Measurements from ENCODE around the gene KCNMA1.
"Not testable (repeated sequence)": the region's sequence is repeated elsewhere in the genome, so short reads cannot be mapped to it uniquely, and the experiment has no call there.

KCNMA1 gene

GRCh38 chr10:77580482-77580881, 57.1 kb downstream of the KCNMA1 start:
- no peak for DNase-seq

DNA sequence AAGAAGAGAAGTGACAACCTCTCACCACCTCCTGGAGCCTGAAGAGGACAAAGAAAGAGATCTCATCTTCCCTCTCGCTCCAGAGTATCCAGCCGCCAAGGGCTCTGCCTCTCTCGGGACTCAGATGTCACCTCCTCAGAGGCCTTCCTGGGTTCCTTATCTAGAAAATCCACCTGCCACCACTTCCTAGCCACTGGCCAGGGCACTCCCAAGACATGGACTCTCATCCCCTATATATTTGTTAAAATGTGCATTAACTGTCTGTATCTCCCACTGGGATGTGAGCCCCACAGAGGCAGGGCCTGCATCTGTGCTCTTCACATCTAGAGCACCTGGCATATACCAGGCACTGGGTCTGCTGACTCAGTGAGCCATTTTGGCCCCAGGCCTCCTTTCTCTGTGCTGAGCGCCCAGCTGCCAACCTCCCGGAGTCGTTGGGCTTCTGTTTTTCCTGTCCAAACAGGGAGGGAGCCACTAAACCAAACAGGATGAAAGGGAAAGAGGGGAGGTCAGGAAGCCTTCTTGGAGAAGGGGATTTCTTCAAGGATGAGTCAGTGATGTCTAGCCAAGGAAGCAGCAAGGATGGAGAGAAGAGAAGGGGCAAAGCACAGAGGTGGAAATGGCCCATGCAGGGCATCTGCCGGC, 58.9 kb downstream of the KCNMA1 start:
- no peak for DNase-seq

- DNase-seq: no peak
Measured at GRCh38 chr10:77577666-77578229, 59.9 kb downstream of the KCNMA1 start.

DNA sequence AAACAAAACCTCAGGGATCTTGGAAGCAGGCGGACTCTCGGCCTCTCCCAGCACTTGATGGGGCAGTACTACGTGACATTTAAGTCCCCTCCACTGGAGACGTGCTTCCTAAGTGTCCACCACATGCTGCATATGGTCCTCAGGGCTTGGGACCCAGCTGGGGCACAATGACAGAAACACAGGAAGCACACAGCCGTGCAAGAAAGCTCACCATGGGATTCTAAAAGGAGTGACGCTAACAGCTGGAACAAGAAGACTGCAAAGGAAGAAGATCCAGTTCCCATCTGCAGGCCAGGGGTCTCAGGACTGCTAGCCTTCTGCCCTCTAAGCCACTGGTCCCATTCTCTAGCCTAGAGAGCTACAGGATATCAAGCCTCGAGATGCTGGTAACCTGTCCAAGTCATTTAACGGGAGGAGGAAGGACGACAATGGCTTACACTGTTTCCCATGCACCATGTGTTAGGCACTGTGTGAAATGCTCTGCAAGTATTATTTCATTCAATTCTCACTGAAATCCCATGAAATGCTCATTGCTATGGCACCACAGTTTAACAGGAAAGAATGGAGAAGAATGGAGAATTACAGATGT, 61.1 kb downstream of the KCNMA1 start:
- DNase-seq: no peak

DNA sequence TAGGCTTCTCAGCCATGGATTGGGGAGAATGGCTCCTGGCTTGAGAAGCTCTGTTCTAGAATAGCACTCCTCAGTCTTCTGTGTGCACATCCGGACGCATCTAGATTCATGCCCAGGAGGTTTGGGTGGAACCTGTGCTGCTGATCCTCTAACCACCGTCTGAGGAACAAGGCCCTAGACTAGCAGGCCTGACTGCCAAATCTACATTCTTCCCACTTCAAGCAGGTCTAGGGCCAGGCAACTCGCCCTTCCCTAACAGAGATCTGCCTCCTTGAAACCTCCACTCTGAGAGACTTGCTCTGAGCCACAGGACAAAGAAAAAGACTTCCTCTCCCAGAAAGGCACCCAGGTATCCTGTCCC, 61.6 kb downstream of the KCNMA1 start:
- no peak for DNase-seq

GRCh38 chr10:77575271-77576006, 62.2 kb downstream of the KCNMA1 start:
- no peak for DNase-seq

- DNase-seq: no peak
Measured at GRCh38 chr10:77574438-77574837, 63.2 kb downstream of the KCNMA1 start.

DNA sequence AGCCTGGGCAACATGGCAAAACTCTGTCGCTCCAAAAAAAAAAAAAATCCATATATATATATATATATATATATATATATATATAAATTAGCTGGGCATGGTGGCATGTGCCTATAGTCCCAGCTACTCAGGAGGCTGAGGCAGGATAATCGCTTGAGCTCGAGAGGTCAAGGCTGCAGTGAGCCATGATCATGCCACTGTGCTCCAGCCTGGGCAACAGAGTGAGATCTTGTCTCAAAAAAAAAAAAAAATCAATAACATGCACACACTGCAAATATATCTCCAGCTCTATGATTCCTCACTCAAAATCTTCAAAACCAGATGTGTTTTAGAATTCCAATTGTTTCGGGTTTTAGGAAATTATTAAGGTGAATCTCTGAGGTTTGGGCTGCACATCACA, 65.1 kb downstream of the KCNMA1 start:
- DNase-seq: not testable (repeated sequence)

DNA sequence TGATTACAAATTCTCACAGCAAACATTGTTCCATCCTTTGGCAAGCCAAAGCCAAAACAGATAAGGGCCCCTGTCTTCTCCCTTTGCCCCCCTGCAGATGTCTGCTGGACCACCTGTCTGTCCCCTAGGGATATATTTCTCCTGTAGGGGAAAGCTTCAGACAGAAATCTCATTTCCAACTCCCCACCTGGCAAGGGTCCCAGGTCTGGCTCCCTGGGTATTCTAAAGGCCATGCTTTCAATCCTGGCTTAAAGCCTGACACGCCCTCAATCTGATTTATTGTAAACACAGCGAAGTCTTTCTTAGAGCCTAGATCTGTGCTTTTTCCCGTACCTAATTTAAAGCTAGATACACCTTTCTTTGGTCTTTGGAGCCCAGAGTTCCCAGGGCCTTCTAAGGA, 66.1 kb downstream of the KCNMA1 start:
- no peak for DNase-seq

DNA sequence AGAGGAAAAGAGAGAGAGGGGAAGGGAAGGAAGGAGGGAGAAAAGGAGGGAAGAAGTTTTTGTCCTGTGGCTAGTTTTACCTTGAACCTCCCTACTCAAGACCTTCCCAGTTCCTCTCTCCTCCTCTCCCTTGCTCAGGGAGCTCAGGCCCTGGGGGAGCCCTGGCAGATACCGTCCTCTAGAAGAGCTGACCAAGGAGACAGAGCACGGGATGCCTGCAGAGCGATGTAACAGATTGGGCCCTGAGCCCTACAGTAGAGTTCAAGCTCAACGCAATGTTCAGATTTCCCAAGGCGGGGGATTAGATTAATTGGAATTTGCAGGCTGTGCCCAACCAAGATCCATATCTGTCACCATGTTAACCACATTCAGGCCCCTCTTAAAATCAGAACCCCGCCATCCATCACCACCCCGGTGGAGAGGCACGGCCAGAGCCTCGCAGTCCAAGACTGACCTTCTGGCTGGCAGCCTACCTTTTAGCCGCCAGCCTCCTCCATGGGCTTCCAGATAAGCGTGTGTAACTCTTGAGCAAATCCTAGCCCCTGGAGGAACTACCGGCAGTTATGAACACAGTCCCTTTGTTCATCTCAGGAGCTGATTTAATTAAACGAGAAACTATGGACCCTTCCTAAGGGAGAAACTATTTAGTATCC, 70.6 kb downstream of the KCNMA1 start:
- no peak for DNase-seq

DNA sequence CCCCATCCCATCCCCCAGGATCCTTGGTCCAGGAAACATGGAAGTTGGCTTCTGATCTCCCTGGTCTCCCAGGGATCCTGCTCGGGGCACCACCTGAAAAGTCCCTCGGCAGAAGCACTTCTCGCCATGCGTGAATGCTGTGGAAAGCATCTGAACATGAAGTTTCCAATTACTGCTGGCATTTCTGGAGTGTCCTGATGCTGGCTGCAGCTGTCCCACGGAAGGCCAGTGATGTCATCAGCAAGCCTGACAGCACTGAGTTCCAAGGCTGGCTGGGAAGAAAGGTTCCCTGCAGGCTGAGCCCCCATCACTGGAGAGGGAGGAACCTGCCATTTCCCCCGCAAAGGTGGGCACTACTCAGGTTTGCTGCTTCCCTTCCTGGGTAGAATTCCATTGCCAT, 71.4 kb downstream of the KCNMA1 start:
- no peak for DNase-seq

GRCh38 chr10:77565590-77566023, 72.0 kb downstream of the KCNMA1 start:
- DNase-seq: no peak

- DNase-seq: no peak
Measured at GRCh38 chr10:77564731-77565589, 72.6 kb downstream of the KCNMA1 start.

DNA sequence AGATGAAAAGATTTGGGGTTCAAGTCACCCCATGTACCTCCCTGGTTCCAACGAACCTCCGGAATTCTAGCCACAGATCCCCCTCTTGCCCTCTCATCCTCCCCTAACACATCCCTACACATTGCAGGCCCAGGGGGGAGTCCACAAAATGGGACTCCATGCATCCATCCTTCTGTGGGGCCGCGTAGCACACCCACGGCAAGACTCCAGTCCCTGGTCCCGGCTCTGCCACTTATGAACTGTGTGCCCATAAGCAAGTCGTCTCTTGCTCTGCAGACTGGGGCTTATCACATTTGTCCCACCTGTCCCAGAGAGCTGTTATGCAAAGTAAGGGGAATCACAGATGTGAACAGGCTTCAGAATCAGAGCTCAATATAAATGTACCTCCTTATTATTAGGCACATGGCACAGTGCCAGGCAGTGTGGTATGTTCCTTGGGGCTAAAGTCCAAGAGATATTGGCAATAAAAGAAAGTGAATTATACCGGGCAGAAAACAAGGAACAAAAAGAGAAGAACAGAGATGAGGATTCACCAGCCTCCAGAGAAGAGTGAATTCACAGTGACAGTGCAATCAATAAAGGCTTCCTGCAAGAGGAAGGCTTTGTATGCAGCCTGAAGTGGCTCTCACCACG, 73.9 kb downstream of the KCNMA1 start:
- no peak for DNase-seq

- DNase-seq: no peak
Measured at GRCh38 chr10:77562742-77563141, 74.9 kb downstream of the KCNMA1 start.

- no peak for DNase-seq
Measured at GRCh38 chr10:77561991-77562390, 75.6 kb downstream of the KCNMA1 start.

DNA sequence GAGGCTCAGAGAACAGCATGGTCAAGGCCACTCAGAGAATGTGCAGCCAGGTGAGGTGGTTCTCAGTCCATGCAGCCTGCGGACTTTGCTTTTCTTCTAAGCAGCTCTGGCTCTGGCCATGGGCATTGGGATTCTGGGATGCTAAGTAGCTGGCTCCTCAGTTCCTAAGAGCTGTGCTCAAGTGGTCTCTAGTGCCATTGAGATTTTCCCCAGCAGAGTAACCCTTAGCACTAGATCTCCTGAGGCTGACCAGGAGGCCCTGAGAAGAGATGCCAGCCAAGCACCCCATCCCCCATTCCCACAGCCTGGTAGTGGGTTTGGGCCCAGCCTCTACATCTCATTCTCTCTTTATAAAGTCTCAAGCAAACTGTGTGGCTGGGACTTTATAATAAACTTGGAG, 77.1 kb downstream of the KCNMA1 start:
- DNase-seq: no peak

DNA sequence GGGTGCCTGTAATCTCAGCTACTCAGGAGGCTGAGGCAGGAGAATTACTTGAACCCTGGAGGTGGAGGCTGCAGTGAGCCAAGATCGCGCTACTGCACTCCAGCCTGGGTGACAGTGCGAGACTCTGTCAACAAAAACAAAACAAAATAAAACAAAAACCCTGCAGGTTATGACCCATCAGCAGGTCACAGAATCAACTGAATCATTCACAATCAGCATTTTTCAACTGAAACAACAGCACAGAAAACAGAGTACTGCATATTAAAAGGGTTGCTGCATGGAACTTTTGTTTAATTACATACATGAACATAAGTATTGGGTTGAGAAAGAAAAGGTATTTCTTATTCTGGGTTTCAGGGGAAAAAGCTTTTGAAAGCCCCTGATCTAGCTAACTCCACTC, 77.6 kb downstream of the KCNMA1 start:
- no peak for DNase-seq

GRCh38 chr10:77556990-77557601, 80.5 kb downstream of the KCNMA1 start:
- no peak for DNase-seq

GRCh38 chr10:77555591-77556212, 81.9 kb downstream of the KCNMA1 start:
- DNase-seq: no peak

DNA sequence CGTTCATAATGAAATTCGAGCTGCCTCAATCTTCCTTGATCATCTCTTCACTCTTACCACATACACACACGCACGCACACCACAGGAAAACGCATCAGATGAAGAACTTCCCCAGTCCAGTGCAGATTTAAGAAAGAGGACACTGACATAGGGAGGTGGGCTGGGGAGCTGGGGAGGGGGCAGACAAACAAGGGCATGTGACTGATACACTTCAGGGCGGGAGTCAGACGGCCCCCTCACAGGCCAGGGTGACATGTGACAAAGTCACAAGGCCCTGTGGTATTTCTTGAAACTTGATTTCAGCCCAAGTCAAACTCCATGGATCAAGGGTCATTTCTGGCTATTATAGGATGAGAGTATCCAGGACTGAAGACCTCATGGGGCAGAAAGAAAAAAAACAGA, 82.6 kb downstream of the KCNMA1 start:
- no peak for DNase-seq

All from effector CD8-positive, alpha-beta T cell (primary cell).